OCI-LY1 (cell line): ENCODE measurements around the gene CREB1.

Experiments used
- H2AFZ ChIP-seq: fragments of 200-600 bp; sonication (generic), shearing (Covaris generic); 2 replicates; pipeline ENCODE4 v1.6.0; 2014; ENCODE audit warnings: antibody characterized with exemption, mild to moderate bottlenecking, low read length
- H3F3A ChIP-seq: fragments of 200-600 bp; sonication (generic), shearing (Covaris generic); 2 replicates; pipeline ENCODE4 v1.6.0; 2014; ENCODE audit warnings: mild to moderate bottlenecking, antibody characterized with exemption, low read length, moderate library complexity; ENCODE audit not compliant: insufficient read depth
- H3K27ac ChIP-seq: fragments of 200-600 bp; sonication (generic); 2 replicates; pipeline ENCODE4 v1.5.1; 2014; ENCODE audit warnings: low read length, mixed run types, mild to moderate bottlenecking, low read depth; ENCODE audit not compliant: poor library complexity, severe bottlenecking
- H3K27me3 ChIP-seq: fragments of 200-600 bp; sonication (generic); 2 replicates; pipeline ENCODE4 v1.6.0; 2014; ENCODE audit warnings: antibody characterized with exemption, mild to moderate bottlenecking, low read length, moderate library complexity; ENCODE audit not compliant: insufficient read depth
- H3K36me3 ChIP-seq: fragments of 200-600 bp; sonication (generic); 2 replicates; pipeline ENCODE4 v1.6.1; 2014; ENCODE audit warnings: mild to moderate bottlenecking, antibody characterized with exemption, low read length, moderate library complexity, mixed read lengths; ENCODE audit not compliant: insufficient read depth
- H3K4me1 ChIP-seq: fragments of 200-600 bp; sonication (generic); 2 replicates; pipeline ENCODE4 v1.5.1; 2014; ENCODE audit warnings: mild to moderate bottlenecking, low read length, moderate library complexity; ENCODE audit not compliant: insufficient read depth, severe bottlenecking
- H3K4me2 ChIP-seq: fragments of 200-600 bp; sonication (generic), shearing (Covaris generic); 2 replicates; pipeline ENCODE4 v1.6.1; 2014; ENCODE audit warnings: low read length
- H3K4me3 ChIP-seq: fragments of 200-600 bp; sonication (generic); 2 replicates; pipeline ENCODE4 v1.5.1; 2014; ENCODE audit warnings: low read length, low read depth, mild to moderate bottlenecking, mixed read lengths; ENCODE audit not compliant: poor library complexity, severe bottlenecking
- H3K79me2 ChIP-seq: fragments of 200-600 bp; shearing (Covaris generic); 2 replicates; pipeline ENCODE4 v1.6.1; 2016; ENCODE audit warnings: mixed run types, low read length, mixed read lengths; ENCODE audit not compliant: insufficient read depth
- H3K9ac ChIP-seq: fragments of 200-600 bp; sonication (generic), shearing (Covaris generic); 2 replicates; pipeline ENCODE4 v1.6.1; 2014; ENCODE audit warnings: mild to moderate bottlenecking, low read length, mixed read lengths
- H3K9me2 ChIP-seq: fragments of 200-600 bp; sonication (generic), shearing (Covaris generic); 2 replicates; pipeline ENCODE4 v1.6.1; 2014; ENCODE audit warnings: low read depth, mild to moderate bottlenecking, low read length, mixed read lengths
- H3K9me3 ChIP-seq: fragments of 200-600 bp; shearing (Covaris generic); 2 replicates; pipeline ENCODE4 v1.6.1; 2014; ENCODE audit warnings: low read length, mixed read lengths
- H4K20me1 ChIP-seq: fragments of 200-600 bp; sonication (generic), shearing (Covaris generic); 2 replicates; pipeline ENCODE4 v1.6.0; 2016; ENCODE audit warnings: mild to moderate bottlenecking, low read length; ENCODE audit not compliant: insufficient read depth
- CTCF ChIP-seq: fragments of 200-600 bp; sonication (generic), shearing (Covaris generic); IDR thresholded peaks from 2 replicates; pipeline ENCODE4 v1.5.1; 2017; ENCODE audit warnings: mild to moderate bottlenecking, antibody characterized with exemption, low read length, moderate library complexity, mixed read lengths
- EZH2 ChIP-seq: fragments of 200-600 bp; sonication (generic), shearing (Covaris generic); IDR thresholded peaks from 2 replicates; pipeline ENCODE4 v1.8.0; 2017; ENCODE audit warnings: borderline replicate concordance, mixed run types, mild to moderate bottlenecking, antibody characterized with exemption, low read length, moderate library complexity, mixed read lengths

CREB1 gene

GRCh38 chr2:207514451-207514850 is 15.3 kb upstream of the CREB1 start:
- H3K79me2 ChIP-seq: no peaks in the 10 kb centered on the region
- no peak overlapping the region for H3K27ac ChIP-seq
- H3K9ac ChIP-seq: no peak overlapping the region
- H3K4me3 ChIP-seq: no peak overlapping the region
- no peak overlapping the region for H2AFZ ChIP-seq
- no peaks in the 10 kb centered on the region for H3K4me1 ChIP-seq
- no peaks in the 10 kb centered on the region for H3K9me3 ChIP-seq
- H3F3A ChIP-seq: no peaks in the 10 kb centered on the region
- no peaks in the 10 kb centered on the region for H3K9me2 ChIP-seq
- TF ChIP-seq EZH2 (no peak), CTCF (no peak)
- no peaks in the 10 kb centered on the region for H3K36me3 ChIP-seq
- H3K27me3 ChIP-seq: no peaks in the 10 kb centered on the region
- H4K20me1 ChIP-seq: no peaks in the 10 kb centered on the region
- no peak overlapping the region for H3K4me2 ChIP-seq

- Histone ChIP-seq H4K20me1 (no peaks in the 10 kb centered on the region), H3K4me1 (no peaks in the 10 kb centered on the region), H3K27me3 (no peaks in the 10 kb centered on the region), H3K9me3 (no peaks in the 10 kb centered on the region), H3K79me2 (no peaks in the 10 kb centered on the region), H3K9me2 (no peaks in the 10 kb centered on the region), H3K4me2 (no peak overlapping the region), H3K36me3 (no peaks in the 10 kb centered on the region), H3K9ac (no peak overlapping the region), H2AFZ (no peak overlapping the region), H3K4me3 (no peak overlapping the region), H3F3A (no peaks in the 10 kb centered on the region), H3K27ac (no peak overlapping the region)
- no peak for TF ChIP-seq CTCF
- TF ChIP-seq EZH2: no peak
Measured at GRCh38 chr2:207515671-207516070, 14.1 kb upstream of the CREB1 start.

GRCh38 chr2:207516206-207516605 is 13.6 kb upstream of the CREB1 start:
- no peaks in the 10 kb centered on the region for H3K36me3 ChIP-seq
- no peaks in the 10 kb centered on the region for H3F3A ChIP-seq
- H3K9me3 ChIP-seq: no peaks in the 10 kb centered on the region
- H3K9ac ChIP-seq: no peak overlapping the region
- no peaks in the 10 kb centered on the region for H4K20me1 ChIP-seq
- H3K27me3 ChIP-seq: no peaks in the 10 kb centered on the region
- no peaks in the 10 kb centered on the region for H3K79me2 ChIP-seq
- TF ChIP-seq CTCF (no peak), EZH2 (no peak)
- H3K4me1 ChIP-seq: no peaks in the 10 kb centered on the region
- no peak overlapping the region for H3K4me2 ChIP-seq
- H3K27ac ChIP-seq: no peak overlapping the region
- no peak overlapping the region for H3K4me3 ChIP-seq
- H3K9me2 ChIP-seq: no peaks in the 10 kb centered on the region
- no peak overlapping the region for H2AFZ ChIP-seq
